GM12878 (cell line): Measurements from ENCODE around the gene PSMD11. TPM values are rescaled to one million over a fixed set of nuclear protein-coding genes. Genes with fewer than 3 reads are reported as not detected.

Source experiments
- ATF2 ChIP-seq: IDR thresholded peaks from 2 replicates; pipeline ENCODE4 v1.6.1; 2012; ENCODE audit warnings: low read length, inconsistent platforms
- CHD1 ChIP-seq: IDR thresholded peaks from 2 replicates; pipeline ENCODE4 v1.6.1; 2012; ENCODE audit warnings: low read depth, low read length, improper control_type of control experiment
- EZH2 ChIP-seq: IDR thresholded peaks from 2 replicates; pipeline ENCODE4 v1.6.1; 2012; ENCODE audit warnings: low read depth, mild to moderate bottlenecking, control low read depth, inconsistent platforms, low read length, borderline replicate concordance; ENCODE audit not compliant: control insufficient read depth
- FOXM1 ChIP-seq: IDR thresholded peaks from 2 replicates; pipeline ENCODE4 v1.6.1; 2012; ENCODE audit warnings: low read depth, mild to moderate bottlenecking, inconsistent platforms, low read length, moderate library complexity
- GATAD2B ChIP-seq: fragments of 450-650 bp; conservative IDR thresholded peaks from 2 replicates; pipeline ENCODE4 v1.6.1; 2017; ENCODE audit warnings: low read depth, mild to moderate bottlenecking, moderate library complexity
- HDGF ChIP-seq: fragments of 450-650 bp; IDR thresholded peaks from 2 replicates; pipeline ENCODE4 v1.6.1; 2016; ENCODE audit warnings: antibody characterized with exemption
- HSF1 ChIP-seq: fragments of 150-350 bp; IDR thresholded peaks from 2 replicates; pipeline ENCODE4 v1.6.1; 2014; ENCODE audit warnings: mild to moderate bottlenecking, low read depth, low read length
- IRF5 ChIP-seq: fragments of 450-650 bp; IDR thresholded peaks from 2 replicates; pipeline ENCODE4 v1.6.1; 2017; ENCODE audit warnings: borderline replicate concordance
- KAT2A ChIP-seq: conservative IDR thresholded peaks from 2 replicates; pipeline ENCODE4 v1.6.1; 2011; ENCODE audit warnings: low read depth, low read length; ENCODE audit not compliant: control insufficient read depth
- RAD51 ChIP-seq: fragments of 450-650 bp; IDR thresholded peaks from 2 replicates; pipeline ENCODE4 v1.6.1; 2016; ENCODE audit warnings: moderate library complexity, mild to moderate bottlenecking, inconsistent platforms
- RBBP5 ChIP-seq: fragments of 200-600 bp; sonication (generic); conservative IDR thresholded peaks from 2 replicates; pipeline ENCODE4 v1.6.1; 2016
- TCF12 ChIP-seq: IDR thresholded peaks from 2 replicates; pipeline ENCODE4 v1.6.1; 2011; ENCODE audit warnings: low read depth, mild to moderate bottlenecking, low read length
- ZBTB33 ChIP-seq: fragments of 450-650 bp; IDR thresholded peaks from 2 replicates; pipeline ENCODE4 v1.6.1; 2017; ENCODE audit warnings: mild to moderate bottlenecking
- ZNF622 ChIP-seq: fragments of 450-650 bp; IDR thresholded peaks from 2 replicates; pipeline ENCODE4 v1.6.1; 2017; ENCODE audit warnings: mild to moderate bottlenecking, inconsistent platforms
- polyA plus RNA-seq, 11 experiments: library from polyadenylated mRNA; depleted of rRNA in 4 of 11; unstranded in 6 of 11; stranded (reverse) in 5 of 11; fragments of >200 nt; fragmentation: Nextera tagmentation in 4 of 11; fragmentation: Illumina TruSeq in 1 of 11; extraction: Ambion mirVana in 4 of 11; extraction: Trizol in 1 of 11; gene quantifications; 1 replicate in 1 of 11; 2 replicates in 10 of 11; pipeline versions ENCODE4 v1.2.1 to v1.2.3, GENCODE V29; 2011 to 2016; ENCODE audit warnings: inconsistent platforms in 2 of 11, missing spikeins in 2 of 11, low read depth in 1 of 11
- total RNA-seq, 4 experiments: library from RNA; depleted of rRNA in 3 of 4; stranded (reverse); fragments of >200 nt in 3 of 4; fragmentation: Illumina TruSeq in 1 of 4; extraction: Trizol in 1 of 4; gene quantifications; 2 replicates each; pipeline versions ENCODE4 v1.2.1 to v1.2.3, GENCODE V29; 2013 to 2021
- TF ChIP-seq, protein P1 (sequence below): fragments of 450-650 bp; IDR thresholded peaks from 2 replicates; pipeline ENCODE4 v1.6.1; 2017; ENCODE audit warnings: antibody characterized with exemption, mild to moderate bottlenecking, moderate library complexity
- TF ChIP-seq, protein P2 (sequence below): fragments of 450-650 bp; IDR thresholded peaks from 2 replicates; pipeline ENCODE4 v1.6.1; 2014; ENCODE audit warnings: mild to moderate bottlenecking

PSMD11 gene
- total and polyA plus RNA-seq, 10 of the 15 experiments (the other 5 are each of a cell fraction or from before 2014, with no cell fraction given), result 84.1 to 319 (median 120) TPM

GRCh38 chr17:32503251-32504165 lies 59.2 kb downstream of the PSMD11 start (continued):
- TF ChIP-seq ZBTB33 (no peak), HSF1 (no peak), ZNF622 (no peak), TCF12 (peak; percentile 92), KAT2A (no peak), RBBP5 (no peak), GATAD2B (peak; percentile 72), RAD51 (peak; percentile 55; the same call in 1 of the 2 replicates), EZH2 (no peak), HDGF (no peak), CHD1 (no peak), FOXM1 (peak; percentile 91), ATF2 (no peak; the same call in none of the 2 replicates), IRF5 (no peak)
- TF ChIP-seq, protein P1, sequence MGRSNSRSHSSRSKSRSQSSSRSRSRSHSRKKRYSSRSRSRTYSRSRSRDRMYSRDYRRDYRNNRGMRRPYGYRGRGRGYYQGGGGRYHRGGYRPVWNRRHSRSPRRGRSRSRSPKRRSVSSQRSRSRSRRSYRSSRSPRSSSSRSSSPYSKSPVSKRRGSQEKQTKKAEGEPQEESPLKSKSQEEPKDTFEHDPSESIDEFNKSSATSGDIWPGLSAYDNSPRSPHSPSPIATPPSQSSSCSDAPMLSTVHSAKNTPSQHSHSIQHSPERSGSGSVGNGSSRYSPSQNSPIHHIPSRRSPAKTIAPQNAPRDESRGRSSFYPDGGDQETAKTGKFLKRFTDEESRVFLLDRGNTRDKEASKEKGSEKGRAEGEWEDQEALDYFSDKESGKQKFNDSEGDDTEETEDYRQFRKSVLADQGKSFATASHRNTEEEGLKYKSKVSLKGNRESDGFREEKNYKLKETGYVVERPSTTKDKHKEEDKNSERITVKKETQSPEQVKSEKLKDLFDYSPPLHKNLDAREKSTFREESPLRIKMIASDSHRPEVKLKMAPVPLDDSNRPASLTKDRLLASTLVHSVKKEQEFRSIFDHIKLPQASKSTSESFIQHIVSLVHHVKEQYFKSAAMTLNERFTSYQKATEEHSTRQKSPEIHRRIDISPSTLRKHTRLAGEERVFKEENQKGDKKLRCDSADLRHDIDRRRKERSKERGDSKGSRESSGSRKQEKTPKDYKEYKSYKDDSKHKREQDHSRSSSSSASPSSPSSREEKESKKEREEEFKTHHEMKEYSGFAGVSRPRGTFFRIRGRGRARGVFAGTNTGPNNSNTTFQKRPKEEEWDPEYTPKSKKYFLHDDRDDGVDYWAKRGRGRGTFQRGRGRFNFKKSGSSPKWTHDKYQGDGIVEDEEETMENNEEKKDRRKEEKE, result no peak
- TF ChIP-seq, protein P2, sequence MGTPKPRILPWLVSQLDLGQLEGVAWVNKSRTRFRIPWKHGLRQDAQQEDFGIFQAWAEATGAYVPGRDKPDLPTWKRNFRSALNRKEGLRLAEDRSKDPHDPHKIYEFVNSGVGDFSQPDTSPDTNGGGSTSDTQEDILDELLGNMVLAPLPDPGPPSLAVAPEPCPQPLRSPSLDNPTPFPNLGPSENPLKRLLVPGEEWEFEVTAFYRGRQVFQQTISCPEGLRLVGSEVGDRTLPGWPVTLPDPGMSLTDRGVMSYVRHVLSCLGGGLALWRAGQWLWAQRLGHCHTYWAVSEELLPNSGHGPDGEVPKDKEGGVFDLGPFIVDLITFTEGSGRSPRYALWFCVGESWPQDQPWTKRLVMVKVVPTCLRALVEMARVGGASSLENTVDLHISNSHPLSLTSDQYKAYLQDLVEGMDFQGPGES, result no peak
- TF ChIP-seq, all 136 proteins: peak for 67
